Measurements from ENCODE around the gene SLC25A53.
"Not testable (repeated sequence)": the region's sequence is repeated elsewhere in the genome, so short reads cannot be mapped to it uniquely, and the experiment has no call there.

Gene SLC25A53

GRCh38 chrX:104085919-104086318 lies 70.9 kb downstream of the SLC25A53 start:
- H3K27ac ChIP-seq, result no peak overlapping the region
- TF ChIP-seq, protein P1, sequence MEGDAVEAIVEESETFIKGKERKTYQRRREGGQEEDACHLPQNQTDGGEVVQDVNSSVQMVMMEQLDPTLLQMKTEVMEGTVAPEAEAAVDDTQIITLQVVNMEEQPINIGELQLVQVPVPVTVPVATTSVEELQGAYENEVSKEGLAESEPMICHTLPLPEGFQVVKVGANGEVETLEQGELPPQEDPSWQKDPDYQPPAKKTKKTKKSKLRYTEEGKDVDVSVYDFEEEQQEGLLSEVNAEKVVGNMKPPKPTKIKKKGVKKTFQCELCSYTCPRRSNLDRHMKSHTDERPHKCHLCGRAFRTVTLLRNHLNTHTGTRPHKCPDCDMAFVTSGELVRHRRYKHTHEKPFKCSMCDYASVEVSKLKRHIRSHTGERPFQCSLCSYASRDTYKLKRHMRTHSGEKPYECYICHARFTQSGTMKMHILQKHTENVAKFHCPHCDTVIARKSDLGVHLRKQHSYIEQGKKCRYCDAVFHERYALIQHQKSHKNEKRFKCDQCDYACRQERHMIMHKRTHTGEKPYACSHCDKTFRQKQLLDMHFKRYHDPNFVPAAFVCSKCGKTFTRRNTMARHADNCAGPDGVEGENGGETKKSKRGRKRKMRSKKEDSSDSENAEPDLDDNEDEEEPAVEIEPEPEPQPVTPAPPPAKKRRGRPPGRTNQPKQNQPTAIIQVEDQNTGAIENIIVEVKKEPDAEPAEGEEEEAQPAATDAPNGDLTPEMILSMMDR (conservative IDR thresholded peaks at IDR 0.05), result no peak
- TF ChIP-seq ZFX (IDR thresholded peaks at IDR 0.05), result no peak

GRCh38 chrX:104085477-104085876 lies 71.3 kb downstream of the SLC25A53 start:
- TF ChIP-seq, protein P1 (conservative IDR thresholded peaks at IDR 0.05), result no peak
- TF ChIP-seq ZFX (IDR thresholded peaks at IDR 0.05), result no peak
- H3K27ac ChIP-seq, result no peak overlapping the region

- H3K27ac ChIP-seq, result no peak overlapping the region
- TF ChIP-seq, protein P1 (conservative IDR thresholded peaks at IDR 0.05), result no peak
- TF ChIP-seq ZFX (IDR thresholded peaks at IDR 0.05), result no peak
Measured at GRCh38 chrX:104084534-104085277, 72.1 kb downstream of the SLC25A53 start.

DNA sequence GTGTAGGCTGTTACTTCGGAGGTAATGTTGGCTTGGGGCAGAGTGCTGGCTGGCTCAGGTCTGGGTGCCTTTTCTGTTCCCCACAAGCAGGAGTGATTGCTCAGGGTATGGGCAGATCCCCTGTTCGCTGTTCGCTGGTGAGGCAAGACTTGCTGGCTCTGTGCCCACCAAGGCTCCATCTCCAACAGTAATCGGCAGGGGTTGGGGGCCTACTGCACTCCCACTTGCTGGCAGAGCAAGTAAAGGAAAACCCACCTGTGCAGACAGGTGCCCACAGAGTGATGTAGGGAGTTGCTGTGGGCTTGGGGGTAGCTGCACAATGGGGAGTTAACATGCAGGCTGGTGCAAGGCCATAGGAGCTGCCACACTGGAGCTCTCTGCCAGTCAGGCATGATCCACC lies 72.7 kb downstream of the SLC25A53 start:
- no peak overlapping the region for H3K27ac ChIP-seq
- TF ChIP-seq, protein P1 (conservative IDR thresholded peaks at IDR 0.05), result no peak
- TF ChIP-seq ZFX (IDR thresholded peaks at IDR 0.05), result no peak

GRCh38 chrX:104077854-104078253 lies 79.0 kb downstream of the SLC25A53 start:
- not testable (repeated sequence) for H3K27ac ChIP-seq

DNA sequence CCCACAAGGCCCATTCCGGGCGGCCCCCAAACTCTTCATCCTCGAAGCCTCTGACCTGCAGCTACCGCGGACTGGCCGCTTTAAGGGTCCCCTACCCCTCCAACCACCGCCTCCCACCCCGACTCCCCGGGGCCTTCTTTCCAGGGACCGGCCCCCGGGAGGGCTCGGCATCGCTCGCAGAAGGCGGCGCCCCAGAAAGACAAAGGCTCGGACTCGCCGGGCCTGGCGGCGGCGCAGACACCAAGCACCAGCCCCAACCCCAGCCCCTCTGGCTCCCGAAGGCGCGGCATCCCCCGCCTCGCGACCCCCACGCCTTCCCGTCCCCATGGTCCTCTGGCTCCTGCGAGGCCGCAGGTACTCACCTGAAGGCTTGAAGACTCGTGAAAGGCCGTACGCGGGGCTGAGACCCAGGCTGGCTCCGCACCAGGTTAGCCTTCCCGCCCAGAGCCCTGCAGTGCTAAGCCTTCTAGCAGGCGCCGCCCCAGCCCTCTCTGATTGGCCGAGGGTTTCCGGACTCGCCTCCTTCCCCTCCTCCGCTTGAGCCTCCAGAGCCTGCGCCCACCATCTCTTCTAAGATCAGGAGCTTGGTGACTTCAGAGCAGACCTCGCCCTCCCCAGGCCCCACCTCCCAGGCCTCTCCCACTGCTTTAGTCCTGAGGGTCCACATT lies 80.9 kb downstream of the SLC25A53 start, which contains the start of gene TMSB15C:
Gene TMSB15C, minus strand, starts transcription at position 459 of the 668 bp plus-strand sequence.
- H3K27ac ChIP-seq, result not testable (repeated sequence)

- H3K27ac ChIP-seq, result not testable (repeated sequence)
Measured at GRCh38 chrX:104062636-104063035, 94.2 kb downstream of the SLC25A53 start.

DNA sequence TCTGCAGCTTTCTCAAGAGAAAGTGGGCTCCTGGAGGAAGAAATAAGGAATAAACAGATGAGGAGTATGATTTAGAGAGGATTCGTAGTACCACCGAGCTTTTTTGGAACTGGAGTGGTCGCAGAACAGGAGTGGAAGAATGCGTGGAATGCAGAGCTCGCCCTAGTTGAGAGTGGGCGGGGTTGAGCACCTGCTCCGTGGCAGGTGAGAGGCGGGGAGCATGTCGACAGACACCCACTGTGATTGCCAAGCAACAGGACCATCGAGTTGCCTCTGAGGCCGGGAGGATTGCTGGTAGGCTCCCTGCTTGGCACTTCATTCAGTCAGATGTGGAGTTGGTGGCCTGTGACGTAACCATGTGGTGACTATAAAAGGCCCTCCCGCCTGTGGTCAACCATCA lies 101.9 kb downstream of the SLC25A53 start:
- H3K27ac ChIP-seq, result not testable (repeated sequence)
